Heart left ventricle (tissue), 13 donors: ENCODE data around the gene SLC22A15.
A peak's percentile ranks its signal among the peaks of the same experiment; 100 is the strongest.

ENCODE experiments used
- POLR2A ChIP-seq, 2 donors: fragments of 450-650 bp; IDR thresholded peaks; one replicate each; pipeline ENCODE4 v1.6.1; 2017; ENCODE audit warnings: antibody characterized with exemption in 2 of 2, mild to moderate bottlenecking in 2 of 2, moderate library complexity in 2 of 2
- TF ChIP-seq, protein P1 (sequence below), 12 donors: fragments of 200-600 bp; sonication (generic) in 4 of 12; IDR thresholded peaks; one replicate each; pipeline versions ENCODE4 v1.5.0 to v1.8.0; 2018 to 2022; ENCODE audit warnings: antibody characterized with exemption in 12 of 12, mild to moderate bottlenecking in 5 of 12
- donor health status: ischemic (EF 13 %, LVEDD 7.1; RV severe dilation, severe dysfunction).
- donor health status: DM: no; HTN: yes; CAD: no.
- donor health status: DM: no; HTN: no; CAD: no.
- donor health status: ischemic (EF 25% LVEDD 6.9; RV normal size, moderate dysfunction).
- donor health status: ischemic (EF 25% LVEDD 5.7; RV mildly dilated, moderate dysfunction).
- donor health status: ischemic (EF 35%, LVEDD 5.7; RV mildly dilated, moderate dysfunction).
- donor health status: nonischemic (EF 11% LVEDD 7.7; RV severe dilation, severe dysfunction).
- donor health status: DM: yes; HTN: yes; CAD: no.
- donor health status: PGD.
- donor health status: ischemic (EF 29% LVEDD 5.4; RV normal size, mild dysfunction).
- donor health status: nonischemic (EF 23%, LVEDD 6.1; RV moderate dilation, normal function).

DNA sequence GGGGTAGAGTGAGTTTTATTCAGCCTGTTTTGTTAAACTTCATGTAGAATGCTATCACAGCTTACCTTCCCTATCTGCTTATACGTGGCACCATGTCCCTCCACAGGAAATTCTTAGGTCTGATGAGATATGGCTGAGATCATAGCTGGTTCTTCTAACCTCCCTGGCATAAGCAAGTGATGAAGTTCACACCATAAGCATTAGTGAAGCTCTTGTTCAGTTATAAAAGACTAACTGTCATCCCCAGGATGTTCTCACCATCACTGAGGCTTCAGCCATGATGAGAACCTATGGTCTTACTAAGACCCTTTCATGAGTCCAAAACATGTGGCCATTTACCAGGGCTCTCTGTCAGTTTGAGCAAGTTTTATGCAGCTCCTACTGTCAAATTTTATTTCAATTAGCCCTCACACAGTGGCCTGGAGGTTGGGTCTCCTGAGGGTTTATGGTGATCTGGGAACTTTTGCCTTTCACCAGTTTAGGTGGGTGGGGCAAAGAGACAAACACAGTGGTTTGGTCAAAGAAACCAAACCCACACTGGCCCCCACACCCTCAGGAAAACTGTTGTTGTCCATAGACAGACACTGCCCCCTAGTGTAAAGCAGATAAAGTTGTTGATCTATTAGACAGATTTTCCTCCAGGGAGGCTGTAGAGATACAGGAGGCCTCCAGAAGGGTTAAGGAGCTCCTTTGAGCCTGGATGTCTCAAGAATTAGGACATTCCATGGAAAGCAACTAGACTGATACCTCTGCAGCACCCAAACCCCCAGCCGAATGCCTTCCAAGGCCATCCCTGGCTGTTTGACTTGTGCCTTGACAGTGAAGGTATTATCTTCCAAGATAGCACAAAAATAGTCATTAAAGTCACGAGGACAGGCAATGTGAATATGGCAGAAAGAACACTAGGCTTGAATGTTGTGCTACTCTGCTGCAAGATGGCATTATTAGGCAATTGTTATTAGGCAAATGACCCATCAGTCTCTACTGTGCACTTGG is 5.0 kb downstream of the SLC22A15 start:
- TF ChIP-seq, protein P1, sequence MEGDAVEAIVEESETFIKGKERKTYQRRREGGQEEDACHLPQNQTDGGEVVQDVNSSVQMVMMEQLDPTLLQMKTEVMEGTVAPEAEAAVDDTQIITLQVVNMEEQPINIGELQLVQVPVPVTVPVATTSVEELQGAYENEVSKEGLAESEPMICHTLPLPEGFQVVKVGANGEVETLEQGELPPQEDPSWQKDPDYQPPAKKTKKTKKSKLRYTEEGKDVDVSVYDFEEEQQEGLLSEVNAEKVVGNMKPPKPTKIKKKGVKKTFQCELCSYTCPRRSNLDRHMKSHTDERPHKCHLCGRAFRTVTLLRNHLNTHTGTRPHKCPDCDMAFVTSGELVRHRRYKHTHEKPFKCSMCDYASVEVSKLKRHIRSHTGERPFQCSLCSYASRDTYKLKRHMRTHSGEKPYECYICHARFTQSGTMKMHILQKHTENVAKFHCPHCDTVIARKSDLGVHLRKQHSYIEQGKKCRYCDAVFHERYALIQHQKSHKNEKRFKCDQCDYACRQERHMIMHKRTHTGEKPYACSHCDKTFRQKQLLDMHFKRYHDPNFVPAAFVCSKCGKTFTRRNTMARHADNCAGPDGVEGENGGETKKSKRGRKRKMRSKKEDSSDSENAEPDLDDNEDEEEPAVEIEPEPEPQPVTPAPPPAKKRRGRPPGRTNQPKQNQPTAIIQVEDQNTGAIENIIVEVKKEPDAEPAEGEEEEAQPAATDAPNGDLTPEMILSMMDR (IDR thresholded peaks at IDR 0.05), result peak in 11 of 12 donors; percentile 23 to 60 (median 46)
- TF ChIP-seq POLR2A (IDR thresholded peaks at IDR 0.05), result no peak
